ENCODE data around the gene PDE1A.

DNA sequence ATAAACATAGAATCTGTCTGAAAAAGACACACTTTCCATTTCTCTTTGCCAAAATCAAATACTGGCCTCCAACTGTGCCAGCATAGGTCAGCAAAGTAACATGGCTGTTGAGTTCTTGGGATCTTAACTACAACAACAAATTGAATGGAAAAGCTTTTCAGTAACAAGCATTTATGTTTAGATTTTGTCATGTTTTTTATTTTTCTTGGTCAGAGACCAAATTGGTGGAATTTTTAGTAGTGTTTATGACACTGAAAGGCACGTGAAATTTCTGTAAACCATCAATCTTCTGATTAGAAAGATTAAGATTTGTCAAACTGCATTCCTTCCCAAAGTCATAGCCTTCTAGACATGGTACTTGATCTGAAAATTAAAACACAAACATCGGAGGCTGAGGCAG lies 77.6 kb downstream of the PDE1A start:
- TF ChIP-seq, protein P1, sequence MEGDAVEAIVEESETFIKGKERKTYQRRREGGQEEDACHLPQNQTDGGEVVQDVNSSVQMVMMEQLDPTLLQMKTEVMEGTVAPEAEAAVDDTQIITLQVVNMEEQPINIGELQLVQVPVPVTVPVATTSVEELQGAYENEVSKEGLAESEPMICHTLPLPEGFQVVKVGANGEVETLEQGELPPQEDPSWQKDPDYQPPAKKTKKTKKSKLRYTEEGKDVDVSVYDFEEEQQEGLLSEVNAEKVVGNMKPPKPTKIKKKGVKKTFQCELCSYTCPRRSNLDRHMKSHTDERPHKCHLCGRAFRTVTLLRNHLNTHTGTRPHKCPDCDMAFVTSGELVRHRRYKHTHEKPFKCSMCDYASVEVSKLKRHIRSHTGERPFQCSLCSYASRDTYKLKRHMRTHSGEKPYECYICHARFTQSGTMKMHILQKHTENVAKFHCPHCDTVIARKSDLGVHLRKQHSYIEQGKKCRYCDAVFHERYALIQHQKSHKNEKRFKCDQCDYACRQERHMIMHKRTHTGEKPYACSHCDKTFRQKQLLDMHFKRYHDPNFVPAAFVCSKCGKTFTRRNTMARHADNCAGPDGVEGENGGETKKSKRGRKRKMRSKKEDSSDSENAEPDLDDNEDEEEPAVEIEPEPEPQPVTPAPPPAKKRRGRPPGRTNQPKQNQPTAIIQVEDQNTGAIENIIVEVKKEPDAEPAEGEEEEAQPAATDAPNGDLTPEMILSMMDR (IDR thresholded peaks at IDR 0.05) = no peak
- TF ChIP-seq POLR2AphosphoS5 (IDR thresholded peaks at IDR 0.05) (no peak), POLR2A (IDR thresholded peaks at IDR 0.05) (no peak)

All from prostate gland (tissue), 2 donors.